Activated T-cell treated with anti-CD3 and anti-CD28 coated beads, Interleukin-2, amount 50 U/mL, for 1 hour (primary cell): ENCODE data around the gene AMFR.
"Not testable (repeated sequence)": the region's sequence is repeated elsewhere in the genome, so short reads cannot be mapped to it uniquely, and the experiment has no call there.

Experiments
- DNase-seq: peaks from one replicate; pipeline ENCODE4 v3.0.0-alpha.2; 2020

The AMFR gene

DNA sequence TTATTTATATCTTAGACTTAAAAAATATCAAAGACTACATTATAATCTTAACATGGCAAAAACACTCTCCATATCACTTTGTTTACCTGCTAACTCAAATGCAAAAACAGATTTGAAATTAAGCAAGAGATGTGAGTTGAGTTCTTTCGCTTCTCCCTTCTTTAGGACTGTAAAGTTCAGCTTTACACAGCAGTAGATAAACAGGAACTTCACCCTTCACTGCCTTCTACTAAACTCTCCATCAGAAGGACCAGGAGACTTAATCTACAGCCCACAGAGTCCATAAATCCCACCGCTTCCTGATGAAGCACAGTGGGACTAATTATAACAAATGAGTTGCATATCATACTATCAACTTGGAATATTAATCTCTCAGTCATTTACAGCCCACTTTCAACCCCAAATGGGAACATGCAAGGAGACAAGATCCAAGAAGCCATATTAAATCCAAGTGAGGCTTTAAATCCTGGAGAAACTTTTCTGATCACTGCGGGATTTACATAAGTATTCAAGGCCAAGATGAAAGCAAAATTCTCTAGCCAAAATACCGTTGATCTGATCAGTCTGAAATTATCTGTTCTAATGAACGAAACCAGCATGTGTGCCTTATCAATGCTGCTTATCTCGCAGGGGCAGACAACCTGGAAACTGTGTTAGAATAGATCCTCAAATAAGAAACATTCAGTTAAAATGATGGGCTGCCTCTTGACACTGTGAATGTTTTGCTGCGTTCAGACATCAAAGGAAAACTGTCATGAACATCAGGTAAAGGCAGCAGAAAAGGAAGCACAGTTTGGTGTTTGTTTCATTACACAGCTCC lies 1.6 kb downstream of the AMFR start:
- DNase-seq = no peak

DNA sequence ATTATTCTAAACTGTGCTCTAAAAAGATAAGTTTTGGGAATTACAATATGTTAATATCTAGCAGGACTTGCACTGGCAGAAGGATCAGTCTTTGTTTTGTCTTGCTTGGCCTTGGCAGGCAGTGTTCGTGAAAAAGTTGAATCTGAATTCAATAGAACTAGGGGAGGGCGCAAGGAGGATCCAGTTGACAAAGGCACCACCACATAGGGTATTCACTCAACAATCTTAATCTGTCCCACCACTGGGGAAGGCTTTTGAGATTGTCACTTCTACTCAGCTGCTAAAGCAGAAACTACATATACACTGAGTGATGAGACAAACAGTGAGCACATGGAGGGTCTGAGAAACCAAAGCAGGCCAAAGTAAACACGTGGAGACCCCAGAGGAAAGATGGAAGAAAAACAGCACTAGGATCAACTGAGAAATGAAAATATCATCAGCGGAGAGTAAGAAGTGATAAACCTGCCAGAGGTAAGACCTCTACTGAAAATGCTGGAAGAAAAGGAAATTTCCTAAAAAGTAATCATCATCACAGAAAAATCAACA lies 2.4 kb downstream of the AMFR start:
- no peak for DNase-seq

DNA sequence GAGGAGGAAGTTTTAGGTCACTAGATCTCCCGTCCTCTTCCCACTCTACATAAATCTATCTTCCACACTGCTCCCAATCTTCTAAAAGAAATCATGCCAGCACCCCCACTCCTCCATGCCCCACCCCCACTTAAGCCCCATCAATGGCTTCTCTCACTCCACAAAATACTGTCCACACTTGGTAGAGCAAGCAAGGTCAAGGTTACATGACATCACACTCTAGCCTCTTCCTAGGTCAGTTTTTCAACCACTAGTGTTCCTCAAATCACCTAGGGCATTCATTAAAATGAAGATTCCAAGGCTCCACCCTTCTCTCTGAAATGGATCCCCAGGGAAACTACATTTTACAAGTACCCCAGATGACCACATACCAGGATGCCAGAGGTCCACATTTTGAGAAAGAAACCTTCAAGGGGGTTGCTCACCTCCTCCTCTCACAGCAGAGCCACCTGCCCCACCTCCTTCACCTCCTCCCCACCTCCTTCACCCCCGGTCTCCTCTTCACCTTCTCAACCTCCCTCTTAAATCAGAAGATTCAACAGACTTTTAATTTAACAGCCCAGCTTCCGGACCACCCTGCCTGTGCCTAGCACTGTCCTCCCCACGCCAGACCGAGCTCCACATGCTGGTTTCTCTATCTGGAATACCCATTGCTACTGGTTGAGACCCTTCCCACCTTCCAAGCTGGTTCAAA lies 3.2 kb downstream of the AMFR start:
- DNase-seq = no peak

DNA sequence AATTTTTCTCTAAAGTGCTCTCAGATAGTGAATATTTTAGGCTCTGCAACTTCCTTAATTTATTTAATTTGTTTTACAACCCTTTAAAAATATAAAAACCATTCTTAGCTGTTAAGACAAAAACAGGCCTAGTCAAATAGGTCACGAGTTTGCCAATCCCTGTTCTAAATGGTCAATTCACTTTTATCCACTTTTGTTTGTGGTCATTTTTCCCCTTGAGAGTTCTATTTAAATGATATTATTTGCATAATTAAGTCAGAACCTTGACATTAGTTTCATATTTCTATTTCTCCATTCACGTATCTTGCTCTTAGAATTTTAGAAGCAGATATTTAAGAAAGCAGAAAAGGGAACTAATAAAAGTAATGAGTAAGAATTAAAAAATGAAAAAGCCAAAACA lies 4.0 kb downstream of the AMFR start:
- DNase-seq = no peak

DNA sequence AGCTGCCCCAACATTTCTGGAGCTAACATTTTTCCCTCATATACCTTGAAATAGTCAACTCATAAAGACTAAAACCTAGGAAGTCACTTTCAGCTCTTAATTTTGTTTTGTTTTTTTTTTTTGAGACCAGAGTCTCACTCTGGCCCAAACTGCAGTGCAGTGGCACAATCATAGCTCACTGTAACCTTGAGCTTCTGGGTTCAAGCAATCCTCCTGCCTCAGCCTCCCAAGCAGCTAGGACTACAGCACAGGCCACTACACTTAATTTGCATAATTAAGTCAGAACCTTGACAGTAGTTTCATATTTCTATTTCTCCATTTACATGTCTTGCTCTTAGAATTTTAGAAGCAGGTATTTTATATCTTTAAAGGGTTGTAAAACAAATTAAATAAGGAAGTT lies 4.7 kb downstream of the AMFR start:
- no peak for DNase-seq

DNA sequence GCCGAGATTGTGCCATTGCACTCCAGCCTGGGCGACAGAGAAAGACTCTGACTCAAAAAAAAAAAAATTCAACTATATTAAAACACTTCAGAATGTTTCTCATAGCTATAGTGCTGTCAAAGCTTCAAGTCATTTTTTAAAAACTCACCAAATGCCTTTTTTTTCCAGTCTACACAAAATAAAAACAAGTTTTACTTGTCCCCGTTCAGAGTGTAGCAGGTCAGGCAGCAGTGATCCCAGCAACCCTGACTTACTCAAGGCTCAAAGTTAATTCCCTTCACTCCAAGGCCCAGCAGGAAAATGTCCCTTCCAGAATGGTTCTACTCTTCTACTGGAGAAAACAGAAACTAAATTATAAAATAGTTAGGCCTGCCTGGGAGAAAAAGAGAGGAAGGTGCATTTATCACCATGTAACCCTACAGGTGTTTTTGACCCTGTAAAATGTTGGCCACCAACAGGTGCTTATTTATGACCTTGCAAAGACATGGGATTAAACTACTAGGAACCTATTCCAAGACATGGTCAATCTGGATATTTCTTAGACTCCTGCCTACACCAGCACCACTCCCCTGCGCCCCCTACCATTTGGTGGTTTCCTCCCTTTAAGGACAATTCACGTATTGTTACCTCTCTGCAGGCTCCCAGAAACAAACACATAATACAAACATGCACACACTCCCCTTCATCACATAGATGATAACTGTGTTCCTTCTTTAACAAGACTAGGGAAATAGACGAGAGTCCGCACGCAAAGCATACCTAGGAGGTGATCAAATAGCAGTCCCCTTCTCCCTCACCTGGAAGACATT lies 5.4 kb downstream of the AMFR start:
- no peak for DNase-seq

DNA sequence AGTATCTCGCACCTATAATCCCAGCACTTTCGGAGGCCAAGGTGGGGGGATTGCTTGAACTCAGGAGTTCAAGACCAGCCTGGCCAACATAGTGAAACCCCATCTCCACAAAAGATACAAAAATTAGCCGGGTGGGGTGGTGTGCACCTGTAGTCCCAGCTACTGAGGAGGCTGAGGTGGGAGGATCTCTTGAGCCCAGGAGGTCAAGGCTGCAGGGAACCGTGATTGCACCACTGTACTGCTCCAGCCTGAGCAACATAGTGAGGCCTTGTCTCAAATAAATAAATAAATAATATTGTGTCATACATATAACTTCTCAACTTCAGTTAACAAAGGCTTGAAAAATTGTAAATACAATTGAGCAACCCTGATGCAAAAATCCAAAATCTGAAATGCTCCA lies 8.2 kb downstream of the AMFR start:
- DNase-seq = no peak

DNA sequence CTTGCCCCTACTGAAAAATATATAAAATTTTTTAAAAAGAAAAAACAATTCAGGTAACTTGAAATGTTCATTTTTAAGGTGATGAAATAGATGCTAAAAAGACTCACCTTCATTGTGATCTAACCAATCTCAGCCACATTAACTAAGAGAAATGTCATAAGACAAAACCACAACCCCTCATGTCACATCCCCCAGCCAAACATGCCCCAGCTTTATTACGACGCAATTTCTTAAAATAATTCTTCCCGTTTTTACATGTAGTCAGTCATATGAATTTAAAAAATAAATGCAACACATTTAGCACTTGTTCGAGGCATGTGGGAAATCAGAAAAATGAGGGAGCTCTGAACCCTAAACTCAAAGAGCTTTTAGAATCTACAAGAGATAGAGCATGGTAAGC lies 9.5 kb downstream of the AMFR start:
- DNase-seq = no peak

DNA sequence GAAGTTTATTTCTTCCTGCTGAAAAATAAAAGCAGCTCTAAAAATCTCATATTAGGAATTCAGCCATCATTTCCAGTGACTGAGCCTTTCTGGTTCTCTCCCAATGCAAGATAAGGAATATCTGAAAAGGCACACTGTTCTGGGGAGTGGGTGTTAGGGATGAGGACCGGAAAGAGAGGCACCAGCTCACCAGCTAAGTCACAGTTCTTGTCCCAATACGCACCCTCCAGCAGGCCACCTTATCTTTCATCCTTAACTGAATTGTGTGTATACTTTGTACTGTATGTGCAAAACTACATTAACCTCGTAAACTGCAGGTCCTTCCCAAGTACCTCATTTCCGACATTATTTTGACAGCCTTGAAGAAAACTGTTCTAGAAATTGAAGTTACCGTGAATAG lies 11.0 kb downstream of the AMFR start:
- no peak for DNase-seq

DNA sequence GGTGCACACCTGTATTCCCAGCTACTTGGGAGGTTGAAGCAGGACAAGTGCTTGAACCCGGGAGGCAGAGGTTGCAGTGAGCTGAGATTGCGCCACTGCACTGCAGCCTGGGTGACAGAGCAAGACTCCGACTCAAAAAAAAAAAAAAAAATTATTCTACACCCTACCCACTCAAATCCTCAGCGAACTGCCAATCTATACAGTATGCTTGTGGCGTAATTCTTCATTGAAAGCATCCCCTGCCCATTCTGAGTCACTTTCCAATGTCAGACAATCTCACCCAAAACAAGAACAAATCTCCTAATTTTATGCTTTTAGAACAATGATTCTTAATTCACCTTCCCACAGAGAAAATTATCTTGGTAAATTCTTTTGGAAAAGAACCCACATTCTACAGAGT lies 12.0 kb downstream of the AMFR start:
- no peak for DNase-seq

DNA sequence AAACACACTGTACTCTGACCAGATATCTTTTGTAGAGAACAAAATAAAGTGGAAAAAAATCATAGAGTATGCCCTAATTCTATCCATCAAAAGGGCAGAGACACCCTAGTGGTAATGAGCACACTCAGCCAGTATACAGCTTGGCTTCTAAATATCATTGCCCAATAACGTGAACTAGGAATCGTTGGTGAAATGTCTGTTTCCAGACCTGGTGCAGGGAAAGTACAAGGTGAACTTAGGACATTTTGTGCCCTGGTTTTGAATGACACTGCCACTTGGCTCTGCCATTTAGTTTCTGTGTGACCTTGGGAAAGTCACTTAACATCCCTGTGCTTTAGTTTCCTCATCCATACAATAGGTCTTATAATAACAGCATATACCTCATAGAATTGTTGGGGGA lies 13.7 kb downstream of the AMFR start:
- DNase-seq = no peak

DNA sequence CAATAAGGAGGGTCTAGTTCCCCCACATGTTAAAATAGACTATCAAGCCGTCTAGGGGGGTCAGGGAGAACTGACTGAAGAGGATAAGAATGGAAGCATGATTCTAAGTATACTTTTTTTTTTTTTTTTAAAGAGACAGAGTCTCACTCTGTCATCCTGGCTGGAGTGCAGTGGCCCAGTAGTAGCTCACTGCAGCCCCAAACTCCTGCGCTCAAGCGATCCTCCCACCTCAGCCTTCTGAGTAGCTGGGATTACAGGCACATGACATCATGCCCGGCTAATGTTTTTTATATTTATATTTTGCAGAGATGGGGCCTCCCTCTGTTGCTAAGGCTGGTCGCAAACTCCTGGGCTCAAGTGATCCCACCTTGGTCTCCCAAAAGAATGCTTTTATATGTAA lies 14.2 kb downstream of the AMFR start:
- DNase-seq = no peak

DNA sequence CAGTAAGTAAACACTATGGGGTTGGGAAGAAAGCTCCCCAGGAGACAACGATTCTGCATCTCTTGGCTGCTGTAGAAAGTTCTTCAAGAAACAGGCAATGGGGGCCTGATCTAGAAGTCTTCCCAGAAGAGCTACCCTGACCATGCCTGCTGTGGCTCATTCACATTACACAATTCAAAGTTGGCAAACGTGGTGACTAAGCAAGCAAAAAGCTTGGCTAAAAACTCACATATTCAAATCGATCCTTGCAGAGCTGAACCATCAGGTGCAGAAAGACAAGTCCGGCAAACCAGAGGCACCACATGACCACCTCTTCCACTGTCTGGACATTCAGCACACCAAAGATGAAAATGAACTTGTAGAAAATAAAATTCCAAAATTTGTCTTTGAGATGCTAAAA lies 16.1 kb downstream of the AMFR start:
- no peak for DNase-seq

DNA sequence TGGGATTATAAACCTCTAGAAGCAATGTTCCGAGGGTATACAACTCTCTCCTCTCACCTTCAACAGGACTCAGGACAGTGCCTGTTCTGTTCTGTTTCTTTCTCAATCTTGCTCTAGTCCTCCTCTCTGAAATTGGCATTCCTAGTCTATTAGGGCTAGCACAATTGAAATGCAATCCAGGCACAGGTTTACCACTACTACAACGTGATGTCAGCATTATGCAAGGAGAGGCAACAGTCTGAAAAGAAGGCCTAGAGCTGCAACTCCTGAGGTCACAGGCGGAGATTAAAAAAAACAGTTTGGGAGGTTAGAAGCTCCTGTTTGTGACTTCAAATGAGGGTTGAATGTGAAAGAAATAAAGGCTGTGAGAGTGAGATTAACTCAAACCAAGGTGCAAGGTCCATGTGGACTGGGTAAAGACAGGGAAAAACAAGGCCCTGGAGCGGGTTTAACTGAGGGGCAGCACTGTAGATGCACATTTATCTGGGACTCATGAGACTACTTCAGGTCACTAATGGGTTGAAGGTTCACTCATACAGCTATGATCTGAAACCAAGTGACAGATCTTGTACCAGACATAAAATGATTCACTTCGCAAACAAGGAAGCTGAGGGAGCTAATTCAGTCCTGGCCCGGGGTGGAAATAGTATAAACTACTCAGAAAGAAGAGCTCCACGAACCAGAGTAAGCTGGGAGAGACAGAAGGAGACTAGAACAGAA lies 16.8 kb downstream of the AMFR start:
- no peak for DNase-seq

DNA sequence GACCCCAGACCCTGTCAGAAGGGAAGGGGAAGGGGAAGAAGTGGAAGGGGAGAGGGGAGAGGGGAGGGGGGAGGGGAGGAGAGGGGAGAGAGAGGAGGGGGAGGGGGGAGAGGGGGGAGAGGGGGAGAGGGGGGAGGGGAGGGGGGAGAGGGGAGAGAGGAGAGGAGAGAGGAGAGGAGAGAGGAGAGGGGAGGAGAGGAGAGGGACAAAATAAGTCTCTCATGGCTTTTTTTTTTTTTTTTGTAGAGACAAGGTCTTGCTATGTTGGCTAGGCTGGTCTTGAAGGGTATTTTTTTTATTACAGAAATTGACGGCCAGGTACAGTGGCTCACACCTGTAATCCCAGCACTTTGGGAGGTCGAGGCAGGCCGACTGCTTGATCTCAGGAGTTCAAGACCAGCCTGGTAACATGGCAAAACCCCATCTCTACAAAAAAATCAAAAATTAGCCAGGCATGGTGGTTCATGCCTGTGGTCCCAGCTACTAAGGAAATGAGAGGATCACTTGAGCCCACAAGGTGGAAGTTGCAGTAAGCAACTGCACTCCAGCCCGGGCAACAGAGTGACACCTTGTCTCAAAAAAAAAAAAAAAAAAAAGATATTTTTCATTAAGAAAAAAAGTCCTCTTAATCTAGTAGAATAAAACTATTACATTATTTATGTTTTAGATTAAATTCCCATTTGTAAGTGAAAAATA lies 19.2 kb downstream of the AMFR start:
- DNase-seq = no peak

DNA sequence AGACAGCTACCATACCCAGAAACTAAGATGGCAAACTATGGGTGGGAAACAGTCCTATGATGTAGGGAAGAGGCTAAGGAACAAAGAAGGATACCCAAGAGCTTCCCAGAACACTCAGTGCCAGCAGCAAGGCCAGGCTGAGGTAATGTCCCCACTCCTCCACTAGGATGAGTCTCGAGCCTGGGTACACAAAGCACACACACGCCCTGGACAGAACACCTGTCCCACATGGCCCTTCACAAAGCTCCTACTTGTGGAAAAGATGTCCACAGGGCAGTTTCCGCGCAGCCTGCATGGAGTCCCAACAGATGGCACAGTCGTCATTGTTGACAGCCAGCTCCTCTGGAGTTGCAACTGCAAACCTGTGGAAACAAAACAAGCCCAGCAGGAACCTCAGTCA lies 23.9 kb downstream of the AMFR start:
- DNase-seq = no peak

DNA sequence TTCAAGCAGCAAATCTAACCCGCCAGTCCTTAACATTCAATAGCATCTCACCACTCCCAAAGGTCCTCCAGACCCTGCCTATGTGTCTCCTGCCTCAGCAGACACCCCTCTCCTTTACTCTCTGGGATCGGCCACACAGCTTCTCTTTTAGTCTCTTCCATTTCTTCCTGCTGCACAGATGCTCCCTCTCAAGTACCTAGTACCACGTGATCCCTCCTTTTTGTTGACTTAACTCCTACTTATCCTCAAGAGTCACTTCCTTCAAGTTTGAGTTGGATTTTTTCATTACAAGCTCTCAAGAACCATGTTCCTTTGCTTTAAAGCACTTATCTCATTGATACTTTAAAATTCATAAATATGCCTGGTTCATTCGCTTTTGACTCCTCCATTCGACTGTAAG lies 24.9 kb downstream of the AMFR start:
- no peak for DNase-seq

DNA sequence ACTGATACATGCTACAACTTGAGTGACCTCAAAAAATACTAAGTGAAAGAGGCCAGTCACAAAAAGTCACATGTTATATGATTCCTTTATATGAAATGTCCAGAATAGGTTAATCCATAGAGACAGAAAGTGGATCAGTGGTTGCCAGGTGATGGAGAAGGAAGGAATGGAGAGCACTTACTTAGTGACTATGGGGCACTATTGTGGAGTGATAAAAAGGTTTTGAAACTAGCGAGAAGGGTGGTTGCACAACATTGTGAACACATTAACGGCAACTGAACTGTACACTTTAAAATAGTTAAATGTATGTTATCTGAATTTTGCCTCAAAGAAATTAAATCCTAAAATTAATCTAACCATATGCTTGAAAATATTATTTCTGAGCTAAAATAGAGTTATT lies 25.9 kb downstream of the AMFR start:
- DNase-seq = no peak

DNA sequence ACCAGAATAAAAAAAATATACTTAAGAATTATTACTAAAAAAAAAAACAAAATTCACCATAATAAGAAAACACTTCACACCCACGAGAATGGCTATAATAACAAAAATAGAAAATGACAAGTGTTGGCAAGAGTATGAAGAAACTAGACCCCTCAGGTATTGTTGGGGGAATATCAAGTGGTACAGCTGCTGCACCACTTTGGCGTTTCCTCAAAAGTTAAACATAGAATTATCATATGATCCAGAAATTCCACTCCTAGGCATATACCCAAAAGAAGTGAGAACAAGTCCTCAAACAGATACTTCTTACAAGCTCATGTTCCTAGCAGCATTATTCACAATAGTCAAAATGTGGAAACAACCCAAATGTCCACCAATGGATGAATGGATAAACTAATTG lies 26.3 kb downstream of the AMFR start:
- no peak for DNase-seq

DNA sequence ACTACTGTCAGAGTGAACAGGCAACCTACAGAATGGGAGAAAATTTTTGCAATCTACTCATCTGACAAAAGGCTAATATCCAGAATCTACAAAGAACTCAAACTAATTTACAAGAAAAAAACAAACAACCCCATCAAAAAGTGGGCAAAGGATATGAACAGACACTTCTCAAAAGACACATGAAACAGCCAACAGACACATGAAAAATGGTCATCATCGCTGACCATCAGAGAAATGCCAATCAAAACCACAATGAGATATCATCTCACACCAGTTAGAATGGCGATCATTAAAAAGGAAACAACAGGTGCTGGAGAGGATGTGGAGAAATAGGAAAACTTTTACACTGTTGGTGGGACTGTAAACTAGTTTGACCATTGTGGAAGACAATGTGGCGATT lies 28.6 kb downstream of the AMFR start:
- not testable (repeated sequence) for DNase-seq

DNA sequence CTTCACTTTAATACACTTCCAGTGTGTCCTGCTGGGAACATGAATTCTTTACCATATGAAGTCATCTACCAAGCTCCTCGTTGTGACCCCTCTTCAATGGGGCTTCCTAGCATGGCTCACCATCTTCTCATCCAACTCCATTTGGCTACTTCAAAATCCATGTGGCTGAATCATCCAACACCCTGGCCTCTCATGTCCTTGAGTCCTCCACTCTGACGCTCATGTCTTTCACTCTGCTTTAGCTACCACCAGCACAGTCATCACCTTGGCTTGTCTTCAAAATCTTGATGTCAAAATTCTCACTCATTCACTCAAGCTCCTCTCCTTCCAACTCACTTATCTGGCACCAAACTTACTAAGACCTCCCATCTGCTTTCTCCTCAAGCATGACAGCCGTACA lies 35.8 kb downstream of the AMFR start:
- no peak for DNase-seq

DNA sequence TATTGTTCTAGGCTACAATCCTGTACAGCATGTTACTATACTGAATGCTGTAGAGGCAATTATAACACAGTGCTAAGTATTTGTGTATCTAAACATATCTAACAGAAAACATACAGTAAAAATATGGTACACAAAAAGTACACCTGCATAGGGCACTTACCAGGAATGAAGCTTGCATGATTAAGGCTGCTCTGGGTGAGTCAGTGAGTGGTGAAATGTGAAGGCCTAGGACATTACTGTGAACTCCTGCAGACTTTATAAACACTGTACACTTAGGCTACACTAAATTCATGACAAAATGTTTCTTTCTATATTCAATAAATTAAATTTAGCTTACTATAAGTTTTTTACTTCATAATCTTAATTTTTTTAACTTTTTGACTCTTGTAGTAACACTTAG lies 37.1 kb downstream of the AMFR start:
- no peak for DNase-seq
